HepG2 (cell line): ENCODE measurements around the gene TRIM31. TPM values are rescaled to one million over a fixed set of nuclear protein-coding genes. Genes with fewer than 3 reads are reported as not detected.
A peak's percentile ranks its signal among the peaks of the same experiment; 100 is the strongest.

Experiments
- AKAP8 ChIP-seq: sonication (generic); formaldehyde crosslinking; IDR thresholded peaks from 2 replicates; pipeline ENCODE4 v1.5.1; 2020; ENCODE audit warnings: mild to moderate bottlenecking, missing genetic modification reagents
- CEBPB ChIP-seq: IDR thresholded peaks from 2 replicates; pipeline ENCODE4 v1.6.1; 2011; ENCODE audit warnings: low read depth, low read length, improper control_type of control experiment, borderline replicate concordance
- HNRNPH1 ChIP-seq: fragments of 200-400 bp; formaldehyde crosslinking; optimal IDR thresholded peaks from 2 replicates; pipeline ENCODE3; 2017; ENCODE audit warnings: mild to moderate bottlenecking, low read depth, low read length
- IRF1 ChIP-seq: sonication (generic); formaldehyde crosslinking; IDR thresholded peaks from 2 replicates; pipeline ENCODE4 v1.4.0; 2020; ENCODE audit warnings: low read depth, mild to moderate bottlenecking, missing genetic modification reagents
- NR2F1 ChIP-seq, 2 experiments: fragments of 450-650 bp in 1 of 2; formaldehyde crosslinking in 1 of 2; IDR thresholded peaks; 2 replicates each; pipeline versions ENCODE4 v1.5.0 to v1.6.1; 2016 to 2020; ENCODE audit warnings: mild to moderate bottlenecking in 1 of 2, missing compliant biosample characterization in 1 of 2, missing genetic modification reagents in 1 of 2, moderate library complexity in 1 of 2
- PHF21A ChIP-seq: sonication (generic); formaldehyde crosslinking; IDR thresholded peaks from 2 replicates; pipeline ENCODE4 v1.5.0; 2020; ENCODE audit warnings: mild to moderate bottlenecking, missing genetic modification reagents
- RBAK ChIP-seq: sonication (generic); formaldehyde crosslinking; IDR thresholded peaks from 2 replicates; pipeline ENCODE4 v1.5.1; 2020; ENCODE audit warnings: mild to moderate bottlenecking, missing genetic modification reagents
- RFX1 ChIP-seq: fragments of 450-650 bp; IDR thresholded peaks from 2 replicates; pipeline ENCODE4 v1.6.1; 2017
- STAT6 ChIP-seq: sonication (generic); formaldehyde crosslinking; IDR thresholded peaks from 2 replicates; pipeline ENCODE4 v1.4.0; 2020; ENCODE audit warnings: missing genetic modification reagents, mild to moderate bottlenecking, borderline replicate concordance
- ZNF17 ChIP-seq: sonication (generic); formaldehyde crosslinking; IDR thresholded peaks from 2 replicates; pipeline ENCODE4 v1.5.0; 2020; ENCODE audit warnings: mild to moderate bottlenecking, missing genetic modification reagents
- ZNF225 ChIP-seq: sonication (generic); formaldehyde crosslinking; IDR thresholded peaks from 2 replicates; pipeline ENCODE4 v1.4.0; 2020; ENCODE audit warnings: mild to moderate bottlenecking, missing genetic modification reagents
- ZNF616 ChIP-seq: sonication (generic); formaldehyde crosslinking; IDR thresholded peaks from 2 replicates; pipeline ENCODE4 v1.5.0; 2020; ENCODE audit warnings: low read depth, mild to moderate bottlenecking, missing genetic modification reagents
- polyA plus RNA-seq, 8 experiments: library from polyadenylated mRNA; depleted of rRNA in 3 of 8; stranded (reverse) in 7 of 8; unstranded in 1 of 8; fragments of >200 nt; fragmentation: Illumina TruSeq in 4 of 8; extraction: Trizol in 4 of 8; gene quantifications; 2 replicates each; pipeline versions ENCODE4 v1.2.1 to v1.2.3, GENCODE V29; 2011 to 2016; ENCODE audit warnings: low read depth in 4 of 8, missing spikeins in 1 of 8, mixed read lengths in 1 of 8; ENCODE audit not compliant: insufficient read depth in 1 of 8
- total RNA-seq, 5 experiments: library from RNA; depleted of rRNA; stranded (reverse); fragments of >200 nt; fragmentation: Illumina TruSeq; extraction: Trizol; gene quantifications; 2 replicates each; pipeline ENCODE4 v1.2.3, GENCODE V29; 2016; ENCODE audit warnings: low read depth in 1 of 5

Gene TRIM31
- total and polyA plus RNA-seq, 2 of the 13 experiments (the other 11 are each of a cell fraction or from before 2014, with no cell fraction given), result 0.13 to 0.51 TPM

DNA sequence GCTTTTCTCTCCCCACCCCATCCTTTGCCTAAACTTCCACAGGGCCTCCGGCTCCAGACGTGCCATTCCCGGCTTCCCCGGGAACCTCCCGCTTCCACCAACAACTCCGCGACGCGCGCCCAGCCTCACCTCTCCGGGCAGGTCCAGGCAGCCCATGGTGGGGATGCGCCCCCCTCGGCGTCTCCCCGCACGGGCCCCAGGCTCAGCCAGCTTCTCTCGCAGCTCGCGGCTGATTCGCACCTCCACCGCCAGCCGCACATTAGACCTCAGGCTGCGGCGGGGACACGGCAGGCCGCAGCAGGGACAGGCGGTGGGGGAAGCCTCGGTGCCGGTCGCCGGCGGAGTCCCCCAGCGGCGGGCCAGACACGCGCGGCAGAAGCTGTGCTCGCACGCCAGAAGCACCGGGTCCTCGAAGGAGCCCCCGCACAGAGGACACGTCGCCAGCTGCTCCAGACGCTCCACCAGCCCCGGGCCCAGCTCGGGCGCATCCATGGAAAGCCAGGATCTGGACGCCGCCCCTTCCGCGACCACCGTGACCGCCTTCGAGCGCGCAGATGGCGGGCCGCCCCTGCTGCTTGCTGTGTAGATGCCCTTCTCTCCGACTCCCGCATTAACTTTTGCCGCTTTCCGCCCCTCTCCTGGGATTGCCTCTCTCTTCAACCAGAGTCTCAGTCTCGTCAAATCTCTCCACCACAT is 37.6 kb downstream of the TRIM31 start, which contains the start of gene RNF39 (continued):
- TF ChIP-seq STAT6 (no peak), PHF21A (CRISPR knock-in tag) (no peak), ZNF616 (peak; percentile 82; the same call in 1 of the 2 replicates), HNRNPH1 (no peak), ZNF17 (CRISPR knock-in tag) (no peak), IRF1 (CRISPR knock-in tag) (no peak), NR2F1 (CRISPR knock-in tag; IDR thresholded peaks at IDR 0.05) (no peak), CEBPB (no peak), RBAK (peak; percentile 65; the same call in 1 of the 2 replicates), ZNF225 (no peak), RFX1 (no peak), AKAP8 (CRISPR knock-in tag) (no peak)
